Panc1 (cell line): ENCODE measurements around the gene ITPR2. TPM values are rescaled to one million over a fixed set of nuclear protein-coding genes. Genes with fewer than 3 reads are reported as not detected.

Source experiments
- ATAC-seq: fragments of 200-7000 bp; cut with Tn5 transposase; 2 replicates; pipeline ENCODE4 v1.9.1; 2020; ENCODE audit warnings: mild to moderate bottlenecking, moderate library complexity
- BruUV-seq: library from RNA; stranded (reverse); fragments of 400-500 nt; replicated peaks from 2 replicates; lab custom pipeline; 2021; lab: Mats Ljungman, UMichigan
- CTCF ChIA-PET: fragments of 300-600 bp; sonication (Branson Sonifier 250); formaldehyde crosslinking; loops from one replicate; lab custom pipeline; 2022; ENCODE audit warnings: antibody characterized with exemption; lab: Charles Lee
- POLR2A ChIA-PET: fragments of 300-600 bp; sonication (Branson Sonifier 250); formaldehyde crosslinking; loops from one replicate; lab custom pipeline; 2022; ENCODE audit warnings: antibody characterized with exemption; lab: Charles Lee
- DNase-seq: peaks from one replicate; pipeline ENCODE4 v3.0.0-alpha.2; 2010; ENCODE audit warnings: low read depth, low spot score
- H3K27ac ChIP-seq: 2 replicates; pipeline ENCODE4 v1.5.1; 2011; ENCODE audit warnings: mild to moderate bottlenecking, low read length, inconsistent platforms
- H3K27me3 ChIP-seq: fragments of 200-500 bp; sonication (Bioruptor generic); 2 replicates; pipeline ENCODE4 v1.6.0; 2014; ENCODE audit warnings: low read length, inconsistent platforms; ENCODE audit not compliant: control insufficient read depth, insufficient read depth
- H3K36me3 ChIP-seq: fragments of 200-500 bp; sonication (Bioruptor generic); 2 replicates; pipeline ENCODE4 v1.5.1; 2014; ENCODE audit warnings: inconsistent platforms, mild to moderate bottlenecking, low read length, moderate library complexity; ENCODE audit not compliant: control insufficient read depth, insufficient read depth
- H3K4me1 ChIP-seq: 2 replicates; pipeline ENCODE4 v1.5.1; 2011; ENCODE audit warnings: inconsistent platforms, mild to moderate bottlenecking, low read length, moderate library complexity; ENCODE audit not compliant: control insufficient read depth, insufficient read depth
- H3K4me3 ChIP-seq, 2 experiments: 2 replicates each; pipeline ENCODE4 v1.5.1; 2011 to 2012; ENCODE audit warnings: low read depth in 2 of 2, low read length in 2 of 2, mild to moderate bottlenecking in 2 of 2, inconsistent platforms in 1 of 2, moderate library complexity in 1 of 2
- H3K9me3 ChIP-seq: fragments of 200-500 bp; sonication (Bioruptor generic); 2 replicates; pipeline ENCODE4 v1.5.1; 2014; ENCODE audit warnings: low read depth, mild to moderate bottlenecking, inconsistent platforms, low read length, moderate library complexity; ENCODE audit not compliant: control insufficient read depth, insufficient read depth
- POLR2AphosphoS5 ChIP-seq: IDR thresholded peaks from 2 replicates; pipeline ENCODE4 v1.6.1; 2012; ENCODE audit warnings: mild to moderate bottlenecking, low read depth, low read length, moderate library complexity
- SIN3A ChIP-seq: IDR thresholded peaks from 2 replicates; pipeline ENCODE4 v1.6.1; 2012; ENCODE audit warnings: low read depth, mild to moderate bottlenecking, low read length, moderate library complexity, borderline replicate concordance; ENCODE audit not compliant: insufficient read depth
- TCF7L2 ChIP-seq: IDR thresholded peaks from 2 replicates; pipeline ENCODE4 v1.6.1; 2011; ENCODE audit warnings: mild to moderate bottlenecking, low read depth, low read length, inconsistent platforms
- in situ Hi-C: cut with HindIII; loops from 2 replicates; pipeline ENCODE4 v1.10.0; 2016; ENCODE audit warnings: low sequenced_read_pairs, low pct_unique_long_range_greater_than_20kb
- intact Hi-C: fragments of 100-400 bp; cut with micrococcal nuclease; formaldehyde crosslinking; loops from one replicate; pipeline ENCODE4 v1.10.0; 2022; ENCODE audit not compliant: unreplicated experiment
- total RNA-seq: library from RNA; stranded (reverse); gene quantifications from one replicate; pipeline ENCODE4 v1.2.1, GENCODE V29; 2021; ENCODE audit not compliant: unreplicated experiment
- TF ChIP-seq, protein P1 (sequence below), 2 experiments: IDR thresholded peaks; 2 replicates each; pipeline ENCODE4 v1.6.1; 2011 to 2012; ENCODE audit warnings: low read depth in 2 of 2, control low read depth in 1 of 2, low read length in 1 of 2, mild to moderate bottlenecking in 1 of 2, moderate library complexity in 1 of 2; ENCODE audit not compliant: insufficient read depth in 1 of 2
- TF ChIP-seq, protein P2 (sequence below): fragments of 450-650 bp; IDR thresholded peaks from 2 replicates; pipeline ENCODE4 v1.5.1; 2017; ENCODE audit warnings: mild to moderate bottlenecking

ITPR2 gene
- total RNA-seq, 1 experiment from 2014 or later: 41.8 TPM

DNA sequence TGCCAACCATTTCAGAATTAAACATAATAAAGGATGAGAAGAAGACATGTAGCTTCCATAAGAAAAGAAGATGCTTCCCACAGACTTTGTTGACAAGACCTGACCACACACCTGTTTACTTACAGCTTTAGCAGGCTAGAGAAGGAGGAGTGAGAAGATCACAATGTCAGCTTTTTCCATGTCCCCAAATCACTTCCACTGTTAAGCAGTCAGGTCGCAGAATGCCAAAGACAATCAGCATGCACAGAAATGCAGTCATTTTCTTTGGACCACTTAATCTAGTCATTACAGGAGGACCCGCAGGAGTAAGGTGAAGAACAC lies 322.7 kb downstream of the ITPR2 start:
- no TSS peak for BruUV-seq
- no peak overlapping the region for H3K4me3 ChIP-seq
- intact Hi-C loops (no loop called here), in situ Hi-C loops (no loop called here)
- CTCF ChIA-PET: no interaction called here
- H3K27me3 ChIP-seq: no peaks in the 10 kb centered on the region
- DNase-seq (no peak), ATAC-seq (no peak)
- no peaks in the 10 kb centered on the region for H3K4me1 ChIP-seq
- H3K27ac ChIP-seq: no peak overlapping the region
- no peaks in the 10 kb centered on the region for H3K9me3 ChIP-seq
- POLR2A ChIA-PET: interaction anchor here (0.7 kb wide), 1 partner anchor 449 kb away, joined by 3 read pairs; no protein-coding TSS in a partner anchor
- H3K36me3 ChIP-seq: no peaks in the 10 kb centered on the region
- TF ChIP-seq, protein P1, sequence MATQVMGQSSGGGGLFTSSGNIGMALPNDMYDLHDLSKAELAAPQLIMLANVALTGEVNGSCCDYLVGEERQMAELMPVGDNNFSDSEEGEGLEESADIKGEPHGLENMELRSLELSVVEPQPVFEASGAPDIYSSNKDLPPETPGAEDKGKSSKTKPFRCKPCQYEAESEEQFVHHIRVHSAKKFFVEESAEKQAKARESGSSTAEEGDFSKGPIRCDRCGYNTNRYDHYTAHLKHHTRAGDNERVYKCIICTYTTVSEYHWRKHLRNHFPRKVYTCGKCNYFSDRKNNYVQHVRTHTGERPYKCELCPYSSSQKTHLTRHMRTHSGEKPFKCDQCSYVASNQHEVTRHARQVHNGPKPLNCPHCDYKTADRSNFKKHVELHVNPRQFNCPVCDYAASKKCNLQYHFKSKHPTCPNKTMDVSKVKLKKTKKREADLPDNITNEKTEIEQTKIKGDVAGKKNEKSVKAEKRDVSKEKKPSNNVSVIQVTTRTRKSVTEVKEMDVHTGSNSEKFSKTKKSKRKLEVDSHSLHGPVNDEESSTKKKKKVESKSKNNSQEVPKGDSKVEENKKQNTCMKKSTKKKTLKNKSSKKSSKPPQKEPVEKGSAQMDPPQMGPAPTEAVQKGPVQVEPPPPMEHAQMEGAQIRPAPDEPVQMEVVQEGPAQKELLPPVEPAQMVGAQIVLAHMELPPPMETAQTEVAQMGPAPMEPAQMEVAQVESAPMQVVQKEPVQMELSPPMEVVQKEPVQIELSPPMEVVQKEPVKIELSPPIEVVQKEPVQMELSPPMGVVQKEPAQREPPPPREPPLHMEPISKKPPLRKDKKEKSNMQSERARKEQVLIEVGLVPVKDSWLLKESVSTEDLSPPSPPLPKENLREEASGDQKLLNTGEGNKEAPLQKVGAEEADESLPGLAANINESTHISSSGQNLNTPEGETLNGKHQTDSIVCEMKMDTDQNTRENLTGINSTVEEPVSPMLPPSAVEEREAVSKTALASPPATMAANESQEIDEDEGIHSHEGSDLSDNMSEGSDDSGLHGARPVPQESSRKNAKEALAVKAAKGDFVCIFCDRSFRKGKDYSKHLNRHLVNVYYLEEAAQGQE (IDR thresholded peaks at IDR 0.05; ENCODE audit: insufficient read depth in 1 of 2, low read depth in 2 of 2, low read length in 1 of 2): no peak
- no peak for TF ChIP-seq POLR2AphosphoS5
- TF ChIP-seq, protein P2, sequence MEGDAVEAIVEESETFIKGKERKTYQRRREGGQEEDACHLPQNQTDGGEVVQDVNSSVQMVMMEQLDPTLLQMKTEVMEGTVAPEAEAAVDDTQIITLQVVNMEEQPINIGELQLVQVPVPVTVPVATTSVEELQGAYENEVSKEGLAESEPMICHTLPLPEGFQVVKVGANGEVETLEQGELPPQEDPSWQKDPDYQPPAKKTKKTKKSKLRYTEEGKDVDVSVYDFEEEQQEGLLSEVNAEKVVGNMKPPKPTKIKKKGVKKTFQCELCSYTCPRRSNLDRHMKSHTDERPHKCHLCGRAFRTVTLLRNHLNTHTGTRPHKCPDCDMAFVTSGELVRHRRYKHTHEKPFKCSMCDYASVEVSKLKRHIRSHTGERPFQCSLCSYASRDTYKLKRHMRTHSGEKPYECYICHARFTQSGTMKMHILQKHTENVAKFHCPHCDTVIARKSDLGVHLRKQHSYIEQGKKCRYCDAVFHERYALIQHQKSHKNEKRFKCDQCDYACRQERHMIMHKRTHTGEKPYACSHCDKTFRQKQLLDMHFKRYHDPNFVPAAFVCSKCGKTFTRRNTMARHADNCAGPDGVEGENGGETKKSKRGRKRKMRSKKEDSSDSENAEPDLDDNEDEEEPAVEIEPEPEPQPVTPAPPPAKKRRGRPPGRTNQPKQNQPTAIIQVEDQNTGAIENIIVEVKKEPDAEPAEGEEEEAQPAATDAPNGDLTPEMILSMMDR: no peak

DNA sequence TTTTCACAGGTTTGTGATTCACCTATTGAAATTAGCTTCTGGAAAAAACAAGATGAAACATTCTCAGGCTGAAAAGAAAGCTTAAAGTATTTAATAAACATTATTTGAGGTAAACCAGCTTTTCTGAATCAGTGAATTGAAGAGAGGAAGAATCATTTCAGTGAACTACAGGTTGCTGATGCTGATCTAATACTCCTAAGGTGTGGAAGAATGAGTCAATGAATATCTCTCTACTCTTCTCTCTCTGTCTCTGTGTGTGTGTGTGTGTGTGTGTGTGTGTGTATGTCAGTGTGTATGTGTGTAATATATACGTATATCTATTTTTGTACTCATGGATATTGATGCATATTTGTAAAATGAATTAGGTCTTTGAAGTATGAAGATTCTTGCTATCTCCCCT lies 325.4 kb downstream of the ITPR2 start:
- CTCF ChIA-PET: no interaction called here
- in situ Hi-C loops: no loop called here
- TF ChIP-seq SIN3A (no peak), TCF7L2 (no peak), POLR2AphosphoS5 (no peak)
- TF ChIP-seq, protein P1 (IDR thresholded peaks at IDR 0.05; ENCODE audit: insufficient read depth in 1 of 2, low read depth in 2 of 2, low read length in 1 of 2): no peak
- TF ChIP-seq, protein P2: no peak
- no peaks in the 10 kb centered on the region for H3K4me1 ChIP-seq
- intact Hi-C loops: no loop called here
- H3K9me3 ChIP-seq: no peaks in the 10 kb centered on the region
- DNase-seq: no peak
- BruUV-seq: no TSS peak
- H3K27me3 ChIP-seq: no peaks in the 10 kb centered on the region
- POLR2A ChIA-PET: no interaction called here
- H3K4me3 ChIP-seq: no peak overlapping the region
- H3K27ac ChIP-seq: no peak overlapping the region
- no peak for ATAC-seq
- no peaks in the 10 kb centered on the region for H3K36me3 ChIP-seq
